GM12874 (cell line): ENCODE measurements around the gene STXBP4.

Experiments
- CTCF ChIP-seq: IDR thresholded peaks from 2 replicates; pipeline ENCODE4 v1.5.1; 2011; ENCODE audit warnings: low read depth, mild to moderate bottlenecking, control low read depth, low read length, moderate library complexity; ENCODE audit not compliant: insufficient read depth

The STXBP4 gene

DNA sequence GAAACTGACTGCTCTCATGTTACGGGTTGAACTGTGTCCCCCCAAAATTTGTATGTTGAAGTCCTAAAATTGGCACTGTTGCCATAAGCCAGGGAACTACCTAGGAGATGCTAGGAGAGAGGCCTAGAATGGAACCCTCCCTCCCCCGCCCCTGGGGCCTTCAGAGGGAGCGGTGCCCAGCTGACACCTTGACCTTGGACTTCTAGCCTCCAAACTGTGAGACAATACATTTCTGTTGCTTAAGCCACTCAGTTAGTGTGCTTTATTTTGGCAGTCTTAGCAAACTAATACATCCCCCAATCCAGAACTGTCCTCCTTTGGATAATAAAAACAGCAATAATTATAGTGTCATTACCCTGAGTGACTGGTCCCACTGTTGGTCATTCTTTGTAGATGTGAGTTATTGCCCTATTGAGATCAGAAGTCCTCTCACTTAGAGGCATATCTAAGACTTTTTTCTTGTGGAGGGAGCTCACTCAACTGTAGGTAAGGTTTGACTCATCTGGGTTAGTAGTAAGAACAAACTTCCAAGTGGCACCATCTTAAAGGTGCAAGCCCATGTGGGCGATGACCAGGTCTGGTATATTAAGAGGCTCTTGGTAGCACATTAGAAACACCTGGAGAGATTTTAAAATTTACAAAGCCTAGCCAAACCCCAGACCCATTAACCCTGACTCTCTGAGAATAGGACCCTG lies 203.2 kb downstream of the STXBP4 start:
- no peak for TF ChIP-seq CTCF

- TF ChIP-seq CTCF = no peak
These were observed 204.0 kb downstream of the STXBP4 start for GRCh38 chr17:55172612-55173011.

DNA sequence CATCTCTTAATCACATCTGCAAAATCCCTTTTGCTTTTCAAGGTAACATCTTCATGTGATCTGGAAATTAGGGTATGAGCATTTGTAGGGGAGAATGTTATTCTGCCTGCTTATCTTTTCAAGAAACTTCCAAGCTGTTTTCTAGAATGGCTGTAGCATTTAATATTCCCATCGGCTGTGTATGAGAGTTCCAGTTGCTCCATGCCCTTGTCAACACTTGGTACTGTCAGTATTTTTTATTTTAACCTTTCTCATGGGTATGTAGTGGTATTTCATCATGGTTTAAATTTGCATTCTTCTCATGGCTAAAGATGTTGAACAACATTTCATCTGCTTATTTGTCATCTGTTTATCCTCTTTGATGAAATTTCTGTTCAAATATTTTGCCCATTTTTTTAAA lies 205.6 kb downstream of the STXBP4 start:
- TF ChIP-seq CTCF = no peak

- no peak for TF ChIP-seq CTCF
These were observed 207.3 kb downstream of the STXBP4 start for GRCh38 chr17:55175788-55176427.

- no peak for TF ChIP-seq CTCF
These were observed 208.7 kb downstream of the STXBP4 start for GRCh38 chr17:55177159-55177854.

GRCh38 chr17:55177855-55178217 lies 209.3 kb downstream of the STXBP4 start:
- TF ChIP-seq CTCF = no peak

DNA sequence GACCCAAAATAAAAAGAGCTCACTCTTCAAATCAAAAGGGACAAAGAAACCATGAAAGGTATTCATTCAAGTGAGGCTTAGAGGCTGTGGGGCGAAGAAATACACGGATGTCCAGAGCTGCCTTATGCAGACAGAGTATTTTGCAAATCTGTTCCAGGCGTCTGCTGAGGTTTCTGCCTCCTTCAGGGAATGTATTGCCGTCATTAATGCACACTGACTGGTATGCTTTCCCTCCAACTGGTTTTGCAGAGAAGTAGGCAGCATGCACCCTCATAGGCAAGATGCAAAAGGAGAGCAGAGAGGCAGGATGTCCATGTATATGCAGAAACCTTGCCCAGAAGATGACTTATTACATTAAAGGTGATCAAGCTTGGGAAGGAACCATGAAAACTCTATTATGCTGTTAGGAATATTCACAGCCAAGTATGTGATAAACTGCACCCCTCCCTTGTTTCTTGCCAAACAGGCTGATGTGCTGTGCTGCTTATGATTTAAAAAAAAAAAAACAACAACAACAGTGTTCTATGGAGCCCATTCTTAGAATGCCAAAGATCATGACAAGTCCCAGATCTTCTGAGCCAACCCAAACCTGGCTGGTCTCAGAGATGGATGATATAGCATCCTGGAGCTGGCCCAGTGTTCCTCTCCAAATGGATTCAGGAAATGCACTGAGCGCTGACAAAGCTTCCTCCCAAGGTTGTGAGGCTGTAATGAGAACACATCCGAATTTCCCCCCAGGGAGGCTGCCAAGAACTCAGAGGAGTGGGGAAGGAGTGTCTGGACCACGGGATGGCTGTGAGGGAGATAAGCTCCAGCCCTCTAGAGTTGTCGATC lies 218.6 kb downstream of the STXBP4 start:
- TF ChIP-seq CTCF = no peak
